Measurements from ENCODE around the gene TGFBRAP1.

DNA sequence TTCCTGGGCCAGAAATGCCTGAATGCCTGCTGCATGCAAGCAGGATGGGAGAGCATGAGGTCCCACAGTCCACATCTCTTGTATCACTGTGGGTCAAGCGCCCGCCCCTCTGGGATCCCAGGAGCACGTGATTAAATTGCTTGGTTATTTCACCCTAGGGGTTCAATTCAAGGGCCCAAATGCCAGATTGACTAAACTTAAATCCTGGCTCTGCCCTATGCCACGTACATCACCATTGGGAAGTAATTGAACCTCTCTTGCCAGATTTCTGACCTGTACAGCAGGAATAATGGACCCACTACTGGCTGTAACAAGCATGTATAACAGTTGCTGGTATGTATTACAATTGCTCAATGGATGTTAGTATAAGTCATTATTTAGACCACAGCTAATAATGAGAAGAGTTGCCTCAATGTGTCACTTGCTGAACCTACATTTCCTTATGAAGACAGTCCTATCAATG is 49.4 kb upstream of the TGFBRAP1 start:
- TF ChIP-seq POLR2A (IDR thresholded peaks at IDR 0.05) (no peak), CTCF (IDR thresholded peaks at IDR 0.05) (no peak)
